Activated B cell treated with CpG ODN at 0.5 μM for 24 hours (primary cell): ENCODE data around the gene TFAM. TPM values are rescaled to one million over a fixed set of nuclear protein-coding genes. Genes with fewer than 3 reads are reported as not detected.

Source experiments
- ATAC-seq: fragments of 200-7000 bp; cut with Tn5 transposase; one replicate; pipeline ENCODE4 v1.10.0; 2021; ENCODE audit warnings: low read depth, mild to moderate bottlenecking, moderate library complexity
- CTCF ChIA-PET: fragments of 350-600 bp; sonication (Branson Sonifier 250); formaldehyde crosslinking; loops from one replicate; lab custom pipeline; 2021; ENCODE audit warnings: antibody characterized with exemption; lab: Charles Lee
- POLR2A ChIA-PET: fragments of 350-600 bp; sonication (Branson Sonifier 250); formaldehyde crosslinking; loops from one replicate; lab custom pipeline; 2021; ENCODE audit warnings: antibody characterized with exemption; lab: Charles Lee
- DNase-seq: peaks from one replicate; pipeline ENCODE4 v3.0.0; 2022
- H3K27ac Mint-ChIP-seq: one replicate; pipeline ENCODE4 v1.8.0; 2020; ENCODE audit warnings: mixed read lengths
- H3K27me3 Mint-ChIP-seq: one replicate; pipeline ENCODE4 v1.8.0; 2021; ENCODE audit warnings: mixed read lengths
- H3K36me3 Mint-ChIP-seq: one replicate; pipeline ENCODE4 v1.8.0; 2021; ENCODE audit warnings: low read depth, mixed read lengths
- H3K4me1 Mint-ChIP-seq: one replicate; pipeline ENCODE4 v1.8.0; 2021; ENCODE audit warnings: mixed read lengths
- H3K4me3 Mint-ChIP-seq: one replicate; pipeline ENCODE4 v1.8.0; 2020; ENCODE audit warnings: mild to moderate bottlenecking, mixed read lengths
- H3K9me3 Mint-ChIP-seq: one replicate; pipeline ENCODE4 v1.8.0; 2020; ENCODE audit warnings: mixed read lengths
- CTCF ChIP-seq: fragments of 200-600 bp; IDR thresholded peaks from one replicate; pipeline ENCODE4 v1.8.0; 2022; ENCODE audit warnings: antibody characterized with exemption, mild to moderate bottlenecking
- intact Hi-C: fragments of 100-400 bp; cut with micrococcal nuclease; formaldehyde crosslinking; loops from one replicate; pipeline ENCODE4 v1.15.1; 2024
- total RNA-seq: library from RNA; stranded (reverse); gene quantifications from 2 replicates; pipeline ENCODE4 v1.2.3, GENCODE V29; 2022

TFAM gene
- total RNA-seq, 1 donor from 2014 or later: 60.2 TPM

GRCh38 chr10:58397830-58398229 lies 12.6 kb downstream of the TFAM start:
- Mint-ChIP-seq H3K36me3 (peaks cover 70% of the 10 kb centered on the region), H3K27ac (no peak overlapping the region), H3K27me3 (no peaks in the 10 kb centered on the region), H3K4me3 (no peak overlapping the region), H3K4me1 (no peaks in the 10 kb centered on the region), H3K9me3 (no peaks in the 10 kb centered on the region)
- ChIA-PET POLR2A (no interaction called here), CTCF (no interaction called here)
- TF ChIP-seq CTCF: no peak
- no peak for DNase-seq
- no peak for ATAC-seq
- intact Hi-C loops: no loop called here

GRCh38 chr10:58399410-58399809 lies 14.2 kb downstream of the TFAM start:
- Mint-ChIP-seq H3K4me1 (no peaks in the 10 kb centered on the region), H3K27me3 (no peaks in the 10 kb centered on the region), H3K36me3 (peaks cover 56% of the 10 kb centered on the region), H3K27ac (no peak overlapping the region), H3K9me3 (no peaks in the 10 kb centered on the region), H3K4me3 (no peak overlapping the region)
- no peak for ATAC-seq
- CTCF ChIA-PET: no interaction called here
- intact Hi-C loops: no loop called here
- POLR2A ChIA-PET: no interaction called here
- DNase-seq: no peak
- TF ChIP-seq CTCF: no peak

GRCh38 chr10:58400609-58401008 lies 15.4 kb downstream of the TFAM start:
- Mint-ChIP-seq H3K36me3 (peaks cover 45% of the 10 kb centered on the region), H3K9me3 (no peaks in the 10 kb centered on the region), H3K27me3 (no peaks in the 10 kb centered on the region), H3K27ac (no peak overlapping the region), H3K4me3 (no peak overlapping the region), H3K4me1 (no peaks in the 10 kb centered on the region)
- DNase-seq: no peak
- ChIA-PET CTCF (no interaction called here), POLR2A (no interaction called here)
- TF ChIP-seq CTCF: no peak
- ATAC-seq: no peak
- intact Hi-C loops: no loop called here

GRCh38 chr10:58404001-58404400 lies 18.8 kb downstream of the TFAM start:
- H3K9me3 Mint-ChIP-seq: no peaks in the 10 kb centered on the region
- TF ChIP-seq CTCF: no peak
- no peak for ATAC-seq

GRCh38 chr10:58409956-58410610 lies 24.9 kb downstream of the TFAM start:
- Mint-ChIP-seq H3K27me3 (peaks cover 2% of the 10 kb centered on the region), H3K4me1 (no peaks in the 10 kb centered on the region), H3K27ac (no peak overlapping the region), H3K4me3 (no peak overlapping the region), H3K9me3 (no peaks in the 10 kb centered on the region), H3K36me3 (no peaks in the 10 kb centered on the region)
- no peak for TF ChIP-seq CTCF
- DNase-seq (no peak), ATAC-seq (no peak)
- POLR2A ChIA-PET: no interaction called here
- CTCF ChIA-PET: no interaction called here
- intact Hi-C loops: no loop called here

More at GRCh38 chr10:58404001-58404400, 18.8 kb downstream of the TFAM start:
- Mint-ChIP-seq H3K4me3 (no peak overlapping the region), H3K27me3 (no peaks in the 10 kb centered on the region), H3K27ac (no peak overlapping the region), H3K36me3 (peaks cover 22% of the 10 kb centered on the region), H3K4me1 (no peaks in the 10 kb centered on the region)
- POLR2A ChIA-PET: no interaction called here
- CTCF ChIA-PET: no interaction called here
- intact Hi-C loops: no loop called here
- no peak for DNase-seq
